ENCODE results near the gene ACKR3.

Gene ACKR3

GRCh38 chr2:236550290-236550689, 19.3 kb upstream of the ACKR3 start:
- no peak for DNase-seq

- no peak for DNase-seq
Measured at GRCh38 chr2:236550701-236551465, 18.7 kb upstream of the ACKR3 start.

DNA sequence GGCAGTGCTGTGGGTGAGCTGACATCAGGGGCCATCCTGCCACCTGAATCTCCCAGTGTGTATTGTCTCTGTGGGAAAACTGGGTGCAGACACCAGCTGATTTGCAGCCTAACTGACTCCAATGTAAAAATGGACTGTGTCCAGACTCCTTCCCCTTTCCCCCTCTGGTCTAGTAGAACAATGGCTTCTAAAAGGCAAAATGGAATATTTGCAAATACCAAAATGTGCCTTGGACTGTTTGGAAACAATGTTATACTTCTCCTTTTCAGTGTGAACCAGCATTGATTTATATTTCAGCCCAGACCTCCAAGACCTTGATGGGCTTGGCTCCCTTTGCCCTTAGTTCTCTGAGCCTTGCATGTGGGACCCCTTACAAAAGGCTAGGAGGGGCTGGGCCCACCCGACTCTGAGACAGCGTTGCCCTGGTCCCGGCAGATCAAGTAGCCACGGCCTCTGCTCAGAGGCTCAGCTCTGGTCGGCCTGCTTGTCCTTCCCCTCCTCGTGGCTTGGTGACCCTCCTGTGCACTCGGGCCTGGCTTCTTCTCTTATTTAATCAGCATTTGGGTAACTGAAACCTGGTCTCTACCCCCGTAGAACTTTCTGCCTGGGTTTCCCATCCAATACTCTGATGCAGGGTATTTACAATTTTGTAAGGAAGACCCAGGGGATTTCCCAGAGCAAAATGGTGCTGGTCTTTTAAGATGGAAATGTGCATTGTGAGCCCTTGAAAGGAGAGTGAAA, 18.0 kb upstream of the ACKR3 start:
- no peak for DNase-seq

DNA sequence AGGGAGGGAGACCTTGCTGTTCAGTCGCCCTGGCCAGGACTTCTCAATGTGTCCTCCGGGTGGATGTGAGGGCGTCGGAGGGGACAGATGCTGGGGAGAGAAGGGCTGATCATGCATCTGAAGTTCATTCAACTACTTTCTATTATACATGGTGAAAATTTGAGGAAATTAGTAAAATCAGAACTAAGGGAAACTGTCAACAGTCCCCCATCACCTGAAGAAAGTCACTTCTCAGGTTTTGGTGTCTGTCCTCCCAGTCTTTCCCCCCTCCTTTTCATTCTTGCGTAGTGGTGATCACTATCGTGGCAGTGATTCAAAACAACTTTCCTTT, 17.4 kb upstream of the ACKR3 start:
- DNase-seq, result no peak

DNA sequence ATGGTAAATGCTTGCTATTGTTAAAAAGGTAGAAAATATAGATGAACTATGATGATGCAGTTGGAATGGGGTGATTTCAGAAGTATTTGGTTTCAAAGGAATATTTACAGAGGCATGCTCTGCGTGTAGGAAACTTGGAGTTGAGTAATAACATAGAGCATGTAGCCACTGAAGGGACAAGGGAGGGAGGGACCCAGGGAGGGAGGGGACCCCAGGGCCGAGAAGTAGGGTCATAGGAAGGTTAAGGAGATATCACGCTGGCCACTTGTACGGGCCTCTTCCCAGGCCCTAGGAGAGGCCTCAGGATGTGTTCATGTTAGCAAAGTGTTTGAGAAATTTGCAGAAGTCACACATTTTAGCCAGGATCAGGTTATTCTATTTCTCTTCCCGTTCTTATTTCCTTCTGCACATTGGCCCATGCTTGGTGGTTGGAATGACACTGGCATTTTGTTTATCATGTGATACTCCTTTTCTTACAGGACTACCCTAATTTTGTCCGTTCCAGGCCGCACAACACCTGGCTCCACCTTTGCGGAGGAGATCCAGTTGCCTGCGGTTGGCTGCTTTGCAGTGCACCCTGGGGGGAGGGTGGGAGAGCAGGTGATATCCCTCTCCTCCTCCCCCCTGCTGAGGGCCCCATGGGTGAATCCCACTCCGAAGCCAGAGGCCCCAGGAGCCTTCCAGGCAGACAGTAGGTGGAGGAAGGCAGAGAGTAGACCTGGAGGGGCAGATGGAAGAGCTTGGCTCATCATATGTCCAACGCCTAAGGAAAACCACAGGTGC, 16.9 kb upstream of the ACKR3 start:
- DNase-seq, result no peak

DNA sequence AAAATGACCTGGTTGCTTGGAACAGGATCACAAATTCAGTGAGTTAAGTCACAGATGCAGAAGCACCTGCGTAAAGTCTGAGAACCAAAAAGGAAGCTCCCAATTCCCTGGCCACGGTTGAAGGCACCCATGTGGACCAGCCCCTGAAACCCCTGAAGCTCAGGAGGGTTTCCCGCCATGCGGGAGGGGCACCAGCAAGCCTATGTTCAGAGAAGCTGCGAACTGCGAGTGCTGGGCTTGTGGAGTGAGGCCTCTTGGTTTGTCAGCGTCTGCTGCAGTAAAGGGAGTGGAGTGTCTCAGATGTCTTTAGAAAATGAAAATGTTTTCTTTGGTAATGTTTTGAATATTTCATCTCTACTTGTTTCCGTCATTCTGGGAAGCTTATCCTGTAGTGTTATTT, 16.1 kb upstream of the ACKR3 start:
- no peak for DNase-seq

GRCh38 chr2:236554629-236555282, 14.9 kb upstream of the ACKR3 start:
- DNase-seq, result no peak

DNA sequence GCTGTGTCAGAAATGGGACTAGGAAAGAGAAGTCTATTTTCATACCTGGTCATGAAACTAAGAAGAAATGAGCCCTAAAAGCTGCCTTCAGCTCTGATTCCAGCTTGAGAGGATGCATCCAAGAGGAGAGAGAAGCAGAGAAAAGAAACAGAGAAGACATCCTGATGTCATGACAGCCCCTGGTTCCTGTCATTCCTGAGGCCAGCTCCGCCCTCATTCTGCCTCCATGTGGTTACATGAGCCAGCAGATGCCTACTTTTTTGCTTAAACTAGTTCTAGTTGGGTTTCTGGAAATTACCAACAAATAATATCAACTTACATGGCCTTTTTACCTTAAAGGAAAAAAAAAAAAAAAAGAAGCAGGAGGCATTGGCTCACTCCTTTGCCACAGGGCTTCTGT, 14.1 kb upstream of the ACKR3 start:
- DNase-seq, result no peak

GRCh38 chr2:236557306-236558030, 12.2 kb upstream of the ACKR3 start:
- no peak for DNase-seq

DNA sequence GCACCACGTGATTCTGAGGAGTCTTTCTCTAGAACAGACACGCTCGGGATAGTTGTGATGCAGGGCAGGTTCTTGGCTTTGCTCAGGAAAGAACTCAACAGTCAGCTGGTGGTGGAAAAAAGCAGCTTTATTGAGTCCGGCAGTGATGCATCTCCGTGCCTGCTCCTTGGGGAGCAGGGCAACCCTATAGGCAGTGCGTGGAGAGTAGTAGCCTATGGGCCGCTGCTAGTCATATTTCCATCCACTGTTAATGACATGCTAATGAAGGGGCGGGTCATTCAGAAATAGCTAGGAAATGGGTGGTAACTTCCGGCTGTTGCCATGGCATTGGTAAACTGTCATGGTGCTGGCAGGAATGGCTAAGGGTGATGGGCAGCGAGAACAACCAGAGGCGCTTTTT, 11.6 kb upstream of the ACKR3 start:
- no peak for DNase-seq

DNA sequence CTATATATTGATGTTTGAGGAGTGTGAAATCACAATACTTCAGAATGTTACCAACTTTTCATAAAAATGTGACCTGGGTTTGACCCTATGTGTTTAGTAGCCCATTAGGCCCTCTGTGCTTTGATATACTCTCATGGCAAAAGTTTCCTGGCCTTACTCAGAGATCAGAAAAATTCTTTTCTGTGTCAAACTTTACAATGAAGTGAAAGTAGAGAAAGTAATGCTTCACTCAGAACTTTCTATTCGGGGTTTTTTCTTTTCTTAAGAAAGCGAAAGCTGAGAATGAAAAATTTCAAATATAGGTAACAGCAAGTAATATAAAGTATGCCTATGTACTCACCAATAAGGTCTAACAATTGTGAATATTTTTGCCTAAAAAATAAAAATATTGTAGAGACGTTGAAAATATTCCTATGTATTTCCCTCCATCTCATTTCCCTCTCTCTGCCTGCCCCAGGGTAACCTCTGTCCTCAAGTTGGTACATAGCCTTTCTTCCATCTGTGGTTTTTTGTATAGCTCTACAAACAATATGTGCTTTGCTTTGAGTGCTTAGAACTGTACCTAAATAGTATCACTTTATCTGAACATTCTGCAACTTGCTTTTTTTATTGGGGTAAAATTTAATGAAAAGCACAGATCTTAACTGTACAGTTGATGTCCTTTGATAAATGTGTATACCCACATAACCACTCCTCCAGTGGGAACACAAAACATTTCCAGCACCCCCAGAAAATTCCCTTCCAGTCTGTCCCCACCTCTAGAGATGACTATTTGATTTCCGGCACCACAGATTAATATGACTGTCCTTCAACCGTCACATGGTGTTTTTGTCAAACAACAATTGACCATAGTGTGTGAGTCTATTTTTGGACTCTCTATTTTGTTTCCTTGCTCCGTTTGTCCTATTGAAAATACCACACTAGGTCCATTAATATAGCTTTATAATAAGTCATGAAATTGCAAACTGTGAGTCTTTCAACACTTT, 10.3 kb upstream of the ACKR3 start:
- no peak for DNase-seq

DNA sequence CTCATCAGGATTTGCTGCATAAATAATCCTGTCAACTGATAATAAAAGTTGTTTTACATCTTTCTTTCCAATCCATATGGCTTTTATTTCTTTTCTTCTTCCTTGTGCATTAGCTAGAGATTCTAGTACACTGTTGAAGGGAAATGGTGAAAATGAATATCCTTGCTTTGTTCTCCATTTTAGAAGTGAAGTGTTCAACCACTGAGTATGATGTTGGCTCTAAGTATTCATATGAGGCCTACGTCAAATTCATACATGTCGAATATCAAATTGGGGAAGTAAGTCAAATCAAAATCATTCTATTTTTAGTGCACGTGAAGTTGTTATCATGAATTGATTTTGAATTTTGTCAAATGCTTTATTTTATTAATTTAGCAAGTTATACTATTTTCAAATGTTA, 7.8 kb upstream of the ACKR3 start:
- no peak for DNase-seq

GRCh38 chr2:236562434-236562833, 7.2 kb upstream of the ACKR3 start:
- DNase-seq, result no peak

- DNase-seq, result no peak
Measured at GRCh38 chr2:236563953-236564352, 5.7 kb upstream of the ACKR3 start.

GRCh38 chr2:236565212-236565611, 4.4 kb upstream of the ACKR3 start:
- DNase-seq, result no peak

DNA sequence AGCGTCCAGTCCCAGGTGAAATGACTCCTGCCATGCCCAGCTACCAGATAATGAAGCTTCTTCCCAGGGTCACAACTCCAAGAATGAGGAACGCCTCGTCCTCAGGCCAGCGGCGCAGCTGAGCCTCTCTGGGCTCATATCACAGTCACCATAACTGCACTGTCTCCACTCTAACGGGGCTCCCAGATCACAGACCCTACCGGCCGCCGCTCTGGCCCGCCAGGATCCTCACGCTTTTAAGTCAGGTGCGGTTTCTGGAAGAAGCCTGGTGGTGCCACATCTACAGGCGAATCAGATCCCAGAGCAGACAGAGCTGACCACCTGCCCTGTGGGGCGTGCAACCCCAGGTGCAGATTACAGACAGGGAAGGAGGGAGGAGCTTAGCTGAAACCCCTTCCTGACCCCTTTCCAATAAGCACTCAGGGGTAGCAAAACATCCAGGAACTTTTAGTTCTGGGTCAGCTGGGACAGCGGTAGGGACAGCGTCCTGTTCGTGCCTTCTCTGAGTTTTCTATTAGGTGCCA, 3.7 kb upstream of the ACKR3 start:
- no peak for DNase-seq

- no peak for DNase-seq
Measured at GRCh38 chr2:236566596-236566995, 3.0 kb upstream of the ACKR3 start.

DNA sequence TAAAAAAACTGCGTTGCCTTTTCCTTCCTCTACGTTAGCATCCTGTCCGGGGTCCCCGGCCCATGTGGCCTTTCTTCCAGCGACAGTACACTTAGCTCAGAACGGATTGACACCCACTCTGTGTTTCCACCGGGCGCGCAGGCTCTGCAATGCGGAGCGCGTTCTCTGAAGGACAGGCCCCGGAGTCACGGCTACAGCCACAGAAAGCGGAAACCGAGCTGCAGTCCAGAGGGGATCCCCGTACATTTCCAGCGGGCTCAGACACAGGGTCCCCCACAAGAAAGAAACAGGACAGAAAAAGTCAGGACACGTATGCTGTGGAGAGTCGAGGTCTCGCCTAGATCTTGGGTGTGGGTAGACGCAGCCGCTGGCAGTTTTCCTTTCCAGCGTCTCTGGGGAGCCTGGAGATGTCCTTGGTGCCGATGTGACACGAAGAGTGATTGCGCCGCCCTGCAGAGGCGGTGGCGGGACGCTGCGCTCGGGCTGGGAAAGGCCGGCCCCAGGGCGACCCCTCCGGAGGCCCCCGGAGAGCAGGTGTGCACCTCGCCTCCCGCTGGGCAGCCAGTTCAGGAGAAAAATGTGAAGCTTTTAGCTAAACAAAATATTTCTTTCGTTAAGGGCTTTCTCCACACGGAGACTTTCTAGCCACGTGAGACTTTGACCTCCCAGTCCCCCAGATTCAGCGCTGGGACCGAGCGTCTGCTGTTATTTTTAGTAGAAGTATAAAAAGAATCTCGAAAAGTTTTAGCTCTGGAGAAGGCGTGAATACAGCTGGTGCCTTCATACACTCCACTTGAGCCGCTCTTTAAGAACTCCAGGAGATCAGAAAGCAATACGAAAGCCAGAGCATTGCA, 1.3 kb upstream of the ACKR3 start:
- DNase-seq, result no peak

DNA sequence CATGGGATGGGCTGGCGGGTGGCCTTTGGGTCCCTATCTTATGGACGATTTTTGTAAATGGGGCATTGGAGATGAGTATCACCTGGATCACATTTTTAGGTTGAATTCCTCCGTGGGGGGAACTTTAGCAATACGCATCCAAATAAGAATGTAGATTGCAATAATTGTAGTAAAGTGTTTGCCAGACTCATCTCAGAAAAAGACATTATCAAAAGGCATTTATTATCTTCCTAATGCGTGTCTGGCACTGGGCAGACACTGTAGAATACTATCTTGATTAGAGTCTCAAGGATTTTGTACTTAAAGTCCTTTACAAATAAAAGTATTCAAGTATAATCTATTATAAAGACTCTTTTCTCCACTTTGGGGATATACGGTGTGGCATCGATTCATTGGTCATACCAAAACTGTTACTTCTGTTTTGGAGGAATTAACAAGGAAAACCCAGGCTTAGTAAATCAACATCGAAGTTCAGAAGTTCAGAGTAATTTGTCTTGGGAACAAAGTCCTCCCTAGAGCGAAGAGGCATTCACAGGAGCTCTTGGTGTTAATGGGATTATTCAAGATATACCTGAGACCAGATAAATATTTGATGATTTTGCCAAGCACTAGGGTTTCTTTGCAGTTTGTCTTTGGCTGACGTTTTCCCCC, 578 bp upstream of the ACKR3 start:
- no peak for DNase-seq
